H54 (cell line): ENCODE measurements around the gene TLDC2.
"Not testable (repeated sequence)": the region's sequence is repeated elsewhere in the genome, so short reads cannot be mapped to it uniquely, and the experiment has no call there.

Source experiments
- DNase-seq: peaks from one replicate; pipeline ENCODE4 v3.0.0; 2011; ENCODE audit warnings: low spot score, mixed read lengths; ENCODE audit not compliant: insufficient read length
- FAIRE-seq: peaks from 3 replicates; lab custom pipeline; 2011; peaks lifted over from hg19 to GRCh38; lab: Jason Lieb, UNC
- POLR2A ChIP-seq: IDR thresholded peaks from 2 replicates; pipeline ENCODE4 v1.6.1; 2011; ENCODE audit warnings: low read depth, mild to moderate bottlenecking, low read length

Gene TLDC2

GRCh38 chr20:36875702-36876472 lies at the start of gene TLDC2:
Gene TLDC2 (plus strand): TSS chr20:36876138. CDS start chr20:36876175, 37 bp downstream.
- DNase-seq (no peak), FAIRE-seq (no peak)
- no peak for TF ChIP-seq POLR2A

GRCh38 chr20:36826554-36827244 lies 49.2 kb upstream of the TLDC2 start:
- no peak for TF ChIP-seq POLR2A
- FAIRE-seq (no peak), DNase-seq (no peak)

- TF ChIP-seq POLR2A: no peak
- DNase-seq (no peak), FAIRE-seq (no peak)
Measured at GRCh38 chr20:36827541-36828279, 48.2 kb upstream of the TLDC2 start.

- DNase-seq (peak; percentile 32), FAIRE-seq (no peak)
- TF ChIP-seq POLR2A: no peak
Measured at GRCh38 chr20:36830791-36831691, 44.9 kb upstream of the TLDC2 start.

- DNase-seq: no peak
- no peak for TF ChIP-seq POLR2A
- FAIRE-seq: no peak
Measured at GRCh38 chr20:36832791-36833190, 43.1 kb upstream of the TLDC2 start.

GRCh38 chr20:36833275-36834020 lies 42.5 kb upstream of the TLDC2 start:
- no peak for TF ChIP-seq POLR2A
- FAIRE-seq (no peak), DNase-seq (no peak)

- DNase-seq (no peak), FAIRE-seq (no peak)
- TF ChIP-seq POLR2A: no peak
Measured at GRCh38 chr20:36835025-36835424, 40.9 kb upstream of the TLDC2 start.

GRCh38 chr20:36835453-36836198 lies 40.3 kb upstream of the TLDC2 start:
- DNase-seq (peak; percentile 96), FAIRE-seq (no peak)
- peak; percentile 20; the same call in 1 of the 2 replicates for TF ChIP-seq POLR2A

- no peak for TF ChIP-seq POLR2A
- DNase-seq (no peak), FAIRE-seq (no peak)
Measured at GRCh38 chr20:36836591-36837269, 39.2 kb upstream of the TLDC2 start.

GRCh38 chr20:36838376-36838775 lies 37.6 kb upstream of the TLDC2 start:
- FAIRE-seq, DNase-seq: not testable (repeated sequence)

- no peak for DNase-seq
- FAIRE-seq: no peak
- TF ChIP-seq POLR2A: no peak
Measured at GRCh38 chr20:36839150-36839549, 36.8 kb upstream of the TLDC2 start.

- not testable (repeated sequence) for FAIRE-seq
Measured at GRCh38 chr20:36841030-36841429, 34.9 kb upstream of the TLDC2 start.

More at GRCh38 chr20:36841030-36841429, 34.9 kb upstream of the TLDC2 start:
- not testable (repeated sequence) for DNase-seq
